COLO668 (cell line): Measurements from ENCODE around the gene CHN2.
A peak's percentile ranks its signal among the peaks of the same experiment; 100 is the strongest.

Experiments used
- DNase-seq: peaks from one replicate; lab custom pipeline; 2025; ENCODE audit not compliant: unreplicated experiment; lab: John Stamatoyannopoulos, UW

Gene CHN2

GRCh38 chr7:29485339-29486190 lies 291.0 kb downstream of the CHN2 start:
- peak; percentile 72 for DNase-seq

GRCh38 chr7:29486191-29486700 lies 291.7 kb downstream of the CHN2 start:
- DNase-seq: no peak

- no peak for DNase-seq
These were observed 292.8 kb downstream of the CHN2 start for GRCh38 chr7:29487424-29487823.

GRCh38 chr7:29488203-29488970 lies 293.8 kb downstream of the CHN2 start:
- no peak for DNase-seq

- DNase-seq: no peak
These were observed 294.4 kb downstream of the CHN2 start for GRCh38 chr7:29488977-29489376.

- DNase-seq: no peak
These were observed 295.6 kb downstream of the CHN2 start for GRCh38 chr7:29490094-29490607.

GRCh38 chr7:29494350-29494749 lies 299.8 kb downstream of the CHN2 start:
- DNase-seq: no peak

GRCh38 chr7:29495653-29496052 lies 301.1 kb downstream of the CHN2 start:
- no peak for DNase-seq

- DNase-seq: no peak
These were observed 301.9 kb downstream of the CHN2 start for GRCh38 chr7:29496355-29497020.

GRCh38 chr7:29499932-29500331 lies 305.4 kb downstream of the CHN2 start:
- DNase-seq: no peak

GRCh38 chr7:29500719-29501118 lies 306.1 kb downstream of the CHN2 start:
- no peak for DNase-seq

GRCh38 chr7:29502133-29502532 lies 307.6 kb downstream of the CHN2 start:
- no peak for DNase-seq

- DNase-seq: no peak
These were observed 311.4 kb downstream of the CHN2 start for GRCh38 chr7:29505931-29506330.

GRCh38 chr7:29508608-29509007 lies 314.0 kb downstream of the CHN2 start:
- DNase-seq: no peak

- DNase-seq: no peak
These were observed 315.5 kb downstream of the CHN2 start for GRCh38 chr7:29510028-29510427.

GRCh38 chr7:29511337-29511736 lies 316.8 kb downstream of the CHN2 start:
- no peak for DNase-seq

GRCh38 chr7:29511851-29512250 lies 317.3 kb downstream of the CHN2 start:
- no peak for DNase-seq

- DNase-seq: no peak
These were observed 321.9 kb downstream of the CHN2 start for GRCh38 chr7:29516491-29516890.

GRCh38 chr7:29518616-29519015 lies 324.0 kb downstream of the CHN2 start:
- no peak for DNase-seq

GRCh38 chr7:29523728-29524127 lies 329.2 kb downstream of the CHN2 start:
- DNase-seq: no peak

- no peak for DNase-seq
These were observed 333.0 kb downstream of the CHN2 start for GRCh38 chr7:29527505-29528108.
